HepG2 (cell line): ENCODE results near the gene TXN. TPM values are rescaled to one million over a fixed set of nuclear protein-coding genes. Genes with fewer than 3 reads are reported as not detected.

Source experiments
- ATF3 ChIP-seq: sonication (generic); formaldehyde crosslinking; IDR thresholded peaks from 2 replicates; pipeline ENCODE4 v1.4.0; 2020; ENCODE audit warnings: missing genetic modification reagents
- FOXA1 ChIP-seq, 2 experiments: fragments of 450-650 bp in 1 of 2; sonication (generic) in 1 of 2; formaldehyde crosslinking in 1 of 2; IDR thresholded peaks; 2 replicates each; pipeline versions ENCODE4 v1.4.0 to v1.6.1; 2016 to 2020; ENCODE audit warnings: missing genetic modification reagents in 1 of 2
- FOXP4 ChIP-seq: sonication (generic); formaldehyde crosslinking; IDR thresholded peaks from 2 replicates; pipeline ENCODE4 v1.4.0; 2020; ENCODE audit warnings: missing genetic modification reagents
- MYPOP ChIP-seq: sonication (generic); formaldehyde crosslinking; IDR thresholded peaks from 2 replicates; pipeline ENCODE4 v1.8.1; 2023; ENCODE audit warnings: mild to moderate bottlenecking, moderate library complexity, missing genetic modification reagents
- NCOA2 ChIP-seq: sonication (generic); formaldehyde crosslinking; IDR thresholded peaks from 2 replicates; pipeline ENCODE4 v1.8.0; 2022; ENCODE audit warnings: inconsistent platforms
- ONECUT2 ChIP-seq: sonication (generic); formaldehyde crosslinking; IDR thresholded peaks from 2 replicates; pipeline ENCODE4 v1.4.0; 2020; ENCODE audit warnings: missing genetic modification reagents
- RBAK ChIP-seq: sonication (generic); formaldehyde crosslinking; IDR thresholded peaks from 2 replicates; pipeline ENCODE4 v1.5.1; 2020; ENCODE audit warnings: mild to moderate bottlenecking, missing genetic modification reagents
- RCOR2 ChIP-seq: IDR thresholded peaks from 2 replicates; pipeline ENCODE4 v1.6.1; 2016; ENCODE audit warnings: missing biosample characterization, missing genetic modification reagents
- RNF219 ChIP-seq: sonication (generic); formaldehyde crosslinking; IDR thresholded peaks from 2 replicates; pipeline ENCODE4 v1.5.0; 2020; ENCODE audit warnings: mild to moderate bottlenecking, missing genetic modification reagents
- SAP130 ChIP-seq: IDR thresholded peaks from 2 replicates; pipeline ENCODE4 v1.6.1; 2016; ENCODE audit warnings: low read depth
- ZBTB21 ChIP-seq: sonication (generic); formaldehyde crosslinking; IDR thresholded peaks from 2 replicates; pipeline ENCODE4 v1.4.0; 2020; ENCODE audit warnings: missing genetic modification reagents
- ZFP36L1 ChIP-seq: sonication (generic); formaldehyde crosslinking; IDR thresholded peaks from 2 replicates; pipeline ENCODE4 v1.8.0; 2022; ENCODE audit warnings: mild to moderate bottlenecking, missing genetic modification reagents, moderate library complexity
- ZNF331 ChIP-seq: sonication (generic); formaldehyde crosslinking; IDR thresholded peaks from 2 replicates; pipeline ENCODE4 v1.4.0; 2020; ENCODE audit warnings: missing genetic modification reagents
- ZNF407 ChIP-seq: sonication (generic); formaldehyde crosslinking; IDR thresholded peaks from one replicate; pipeline ENCODE4 v1.5.1; 2020; ENCODE audit warnings: mild to moderate bottlenecking, missing genetic modification reagents; ENCODE audit errors: not compliant biosample characterization
- ZNF441 ChIP-seq: sonication (generic); formaldehyde crosslinking; IDR thresholded peaks from 2 replicates; pipeline ENCODE4 v1.7.0; 2021; ENCODE audit warnings: missing genetic modification reagents, borderline replicate concordance
- ZNF672 ChIP-seq: sonication (generic); formaldehyde crosslinking; IDR thresholded peaks from 2 replicates; pipeline ENCODE4 v1.8.1; 2022; ENCODE audit warnings: missing genetic modification reagents
- ZNF878 ChIP-seq: sonication (generic); formaldehyde crosslinking; IDR thresholded peaks from 2 replicates; pipeline ENCODE4 v1.8.1; 2023; ENCODE audit warnings: mild to moderate bottlenecking, missing genetic modification reagents, moderate library complexity
- polyA plus RNA-seq, 8 experiments: library from polyadenylated mRNA; depleted of rRNA in 3 of 8; stranded (reverse) in 7 of 8; unstranded in 1 of 8; fragments of >200 nt; fragmentation: Illumina TruSeq in 4 of 8; extraction: Trizol in 4 of 8; gene quantifications; 2 replicates each; pipeline versions ENCODE4 v1.2.1 to v1.2.3, GENCODE V29; 2011 to 2016; ENCODE audit warnings: low read depth in 4 of 8, missing spikeins in 1 of 8, mixed read lengths in 1 of 8; ENCODE audit not compliant: insufficient read depth in 1 of 8
- total RNA-seq, 5 experiments: library from RNA; depleted of rRNA; stranded (reverse); fragments of >200 nt; fragmentation: Illumina TruSeq; extraction: Trizol; gene quantifications; 2 replicates each; pipeline ENCODE4 v1.2.3, GENCODE V29; 2016; ENCODE audit warnings: low read depth in 1 of 5

The TXN gene
- total and polyA plus RNA-seq, 2 of the 13 experiments (the other 11 are each of a cell fraction or from before 2014, with no cell fraction given): 364 to 470 TPM

GRCh38 chr9:110220809-110221208 lies 35.5 kb downstream of the TXN start (continued):
- no peak for TF ChIP-seq ZNF407 (CRISPR knock-in tag)
- no peak for TF ChIP-seq RBAK (CRISPR knock-in tag)
- TF ChIP-seq ZNF878 (CRISPR knock-in tag): peak; percentile 57
- TF ChIP-seq FOXA1 (IDR thresholded peaks at IDR 0.05): no peak
- TF ChIP-seq FOXA1 (CRISPR knock-in tag; IDR thresholded peaks at IDR 0.05): peak; percentile 69
- peak; percentile 79; the same call in 1 of the 2 replicates for TF ChIP-seq ZNF331
- TF ChIP-seq ATF3: no peak
- TF ChIP-seq SAP130: peak; percentile 76
- TF ChIP-seq FOXP4 (CRISPR knock-in tag): peak; percentile 65
- TF ChIP-seq ZNF672 (CRISPR knock-in tag): 0 out of 2 replicates have a peak, but pooled peaks have one; percentile 36
- TF ChIP-seq NCOA2 (CRISPR knock-in tag): peak; percentile 80
- TF ChIP-seq RCOR2 (CRISPR knock-in tag): peak; percentile 94
- TF ChIP-seq RNF219 (CRISPR knock-in tag): no peak
- TF ChIP-seq ZFP36L1: 0 out of 2 replicates have a peak, but pooled peaks have one; percentile 46
- TF ChIP-seq ZBTB21 (CRISPR knock-in tag): 0 out of 2 replicates have a peak, but pooled peaks have one; percentile 20
- TF ChIP-seq ZNF441 (CRISPR knock-in tag): peak; percentile 84; the same call in 1 of the 2 replicates
- no peak for TF ChIP-seq ONECUT2 (CRISPR knock-in tag)
- TF ChIP-seq MYPOP (CRISPR knock-in tag): no peak
